Kidney (tissue), 14 donors: ENCODE data around the gene FGF2. TPM values are rescaled to one million over a fixed set of nuclear protein-coding genes. Genes with fewer than 3 reads are reported as not detected.
A peak's percentile ranks its signal among the peaks of the same experiment; 100 is the strongest.

Experiments
- DNase-seq, 5 donors: peaks; one replicate each; pipeline ENCODE4 v3.0.0-alpha.2; 2013 to 2020
- FAIRE-seq: peaks from 2 replicates; lab custom pipeline; 2012; peaks lifted over from hg19 to GRCh38; lab: Jason Lieb, UNC
- H3K27ac ChIP-seq, 2 donors: one replicate each; pipeline ENCODE4 v1.7.0; 2013; ENCODE audit warnings: low read depth in 2 of 2, low read length in 2 of 2, inconsistent platforms in 1 of 2
- H3K27me3 ChIP-seq: one replicate; pipeline ENCODE4 v1.7.1; 2013; ENCODE audit warnings: low read length, inconsistent platforms; ENCODE audit not compliant: control insufficient read depth, insufficient read depth
- H3K36me3 ChIP-seq, 3 donors: one replicate each; pipeline versions ENCODE4 v1.7.0 to v1.7.1; 2013; ENCODE audit warnings: low read length in 3 of 3, control low read depth in 1 of 3, inconsistent platforms in 1 of 3; ENCODE audit not compliant: insufficient read depth in 3 of 3, control insufficient read depth in 2 of 3
- H3K4me1 ChIP-seq, 3 donors: one replicate each; pipeline versions ENCODE4 v1.7.0 to v1.7.1; 2013; ENCODE audit warnings: low read length in 3 of 3, inconsistent platforms in 1 of 3, low read depth in 1 of 3; ENCODE audit not compliant: control insufficient read depth in 2 of 3, insufficient read depth in 2 of 3
- H3K4me3 ChIP-seq, 3 donors: one replicate each; pipeline versions ENCODE4 v1.7.0 to v1.8.1; 2013; ENCODE audit warnings: low read length in 3 of 3, control low read depth in 1 of 3, inconsistent platforms in 1 of 3
- H3K9ac ChIP-seq, 3 donors: one replicate each; pipeline versions ENCODE4 v1.7.0 to v1.7.1; 2013; ENCODE audit warnings: low read length in 3 of 3, control low read depth in 1 of 3, inconsistent platforms in 1 of 3
- H3K9me3 ChIP-seq, 3 donors: one replicate each; pipeline versions ENCODE4 v1.7.0 to v1.7.1; 2013; ENCODE audit warnings: low read length in 3 of 3, control low read depth in 1 of 3, inconsistent platforms in 1 of 3; ENCODE audit not compliant: control insufficient read depth in 2 of 3, insufficient read depth in 1 of 3
- CTCF ChIP-seq: IDR thresholded peaks from 3 replicates; pipeline ENCODE4 v1.5.1; 2012; ENCODE audit warnings: mild to moderate bottlenecking, moderate library complexity, borderline replicate concordance; ENCODE audit not compliant: insufficient read depth; ENCODE audit errors: extremely low read depth
- intact Hi-C: fragments of 100-400 bp; cut with DNase I; formaldehyde crosslinking; loops from one replicate; pipeline ENCODE4 v1.11.1; 2022
- polyA plus RNA-seq: library from polyadenylated mRNA; stranded (reverse); fragments of 350-450 nt; fragmentation: Illumina TruSeq; extraction: RNeasy Lipid Tissue Mini Kit (QIAGEN cat#74804); gene quantifications from one replicate; pipeline ENCODE4 v1.2.3, GENCODE V29; 2014; ENCODE audit warnings: low read depth, low replicate concordance; ENCODE audit not compliant: insufficient read depth
- total RNA-seq: library from RNA; stranded (reverse); fragmentation: NEBNext Ultra II Directional; extraction: Animal tissue kit (Norgen Biotek cat#: 25700); gene quantifications from one replicate; pipeline ENCODE4 v1.2.1, GENCODE V29; 2021
- donor health status: control.
- donor health status: control.
- donor health status: control.
- donor health status: control.
- donor health status: control.
- donor health status: DM: yes; HTN: yes; CAD: no.
- donor health status: Normal renal cell carcinoma (clear cell type).

Gene FGF2
- total and polyA plus RNA-seq, 2 donors from 2014 or later = 2.3 to 16.9 TPM

DNA sequence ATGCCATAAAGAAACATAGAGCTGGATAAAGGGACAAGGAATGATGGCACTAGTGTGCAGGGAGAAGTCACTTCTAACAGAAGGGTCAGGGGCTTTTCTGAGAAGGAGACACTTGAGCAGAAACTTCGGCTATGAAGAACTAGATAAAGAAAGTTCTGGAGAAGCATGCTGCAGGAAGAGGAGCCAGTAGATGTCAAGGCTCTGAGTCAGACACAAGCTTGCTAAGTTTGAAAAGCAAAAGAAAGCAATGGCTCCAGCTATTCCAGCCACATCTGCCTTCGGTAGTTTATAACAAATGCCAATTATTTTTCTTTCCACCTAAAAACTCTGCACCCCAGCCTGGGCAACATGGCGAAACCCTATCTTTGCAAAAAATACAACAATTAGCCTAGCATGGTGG lies 88.3 kb downstream of the FGF2 start:
- no peak overlapping the region for H3K9ac ChIP-seq
- FAIRE-seq = no peak
- H3K4me3 ChIP-seq = no peak overlapping the region
- H3K27ac ChIP-seq = no peak overlapping the region
- H3K4me1 ChIP-seq = no peaks in the 10 kb centered on the region
- no peak for TF ChIP-seq CTCF
- no peak for DNase-seq
- no peaks in the 10 kb centered on the region for H3K27me3 ChIP-seq
- H3K9me3 ChIP-seq = no peaks in the 10 kb centered on the region
- intact Hi-C loops = loop anchor here (10.0 kb wide), 1 partner anchor 160 kb away; no protein-coding TSS in a partner anchor
- H3K36me3 ChIP-seq = peaks cover 0 to 3% (median 0%) of the 10 kb centered on the region in 3 donors

DNA sequence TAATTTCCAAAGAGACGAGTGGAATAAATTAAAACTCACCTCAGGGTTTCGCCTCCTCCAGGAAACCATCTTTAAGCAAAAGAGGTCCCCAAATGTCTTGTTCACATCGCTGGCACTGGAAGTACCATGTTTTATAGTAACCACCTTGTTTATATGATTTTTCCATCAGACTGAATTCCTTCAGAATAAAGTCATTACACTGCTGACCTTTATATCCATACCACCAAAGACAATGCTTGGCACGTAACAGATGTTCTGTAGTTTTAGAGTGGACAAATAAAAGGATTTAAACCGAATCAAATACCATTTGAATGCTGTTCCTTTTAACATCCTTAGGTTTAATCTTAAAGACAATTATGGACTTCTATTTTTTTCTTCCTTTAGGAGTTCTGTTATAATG lies 91.1 kb downstream of the FGF2 start:
- Histone ChIP-seq H3K4me1 (no peaks in the 10 kb centered on the region), H3K9me3 (no peaks in the 10 kb centered on the region), H3K4me3 (no peak overlapping the region), H3K9ac (no peak overlapping the region), H3K27ac (no peak overlapping the region), H3K27me3 (no peaks in the 10 kb centered on the region), H3K36me3 (peaks cover 0 to 3% (median 0%) of the 10 kb centered on the region in 3 donors)
- DNase-seq (no peak), FAIRE-seq (no peak)
- intact Hi-C loops = loop anchor here (10.0 kb wide), 1 partner anchor 163 kb away; no protein-coding TSS in a partner anchor
- TF ChIP-seq CTCF = no peak

GRCh38 chr4:122920473-122920872 lies 93.8 kb downstream of the FGF2 start:
- no peak for TF ChIP-seq CTCF
- no peak overlapping the region for H3K27ac ChIP-seq
- H3K36me3 ChIP-seq = peaks cover 0 to 3% (median 0%) of the 10 kb centered on the region in 3 donors
- intact Hi-C loops = no loop called here
- no peak for DNase-seq
- FAIRE-seq = no peak
- no peak overlapping the region for H3K9ac ChIP-seq
- H3K9me3 ChIP-seq = no peaks in the 10 kb centered on the region
- H3K27me3 ChIP-seq = no peaks in the 10 kb centered on the region
- H3K4me1 ChIP-seq = peaks cover 0 to 6% (median 3%) of the 10 kb centered on the region in 3 donors
- no peak overlapping the region for H3K4me3 ChIP-seq

DNA sequence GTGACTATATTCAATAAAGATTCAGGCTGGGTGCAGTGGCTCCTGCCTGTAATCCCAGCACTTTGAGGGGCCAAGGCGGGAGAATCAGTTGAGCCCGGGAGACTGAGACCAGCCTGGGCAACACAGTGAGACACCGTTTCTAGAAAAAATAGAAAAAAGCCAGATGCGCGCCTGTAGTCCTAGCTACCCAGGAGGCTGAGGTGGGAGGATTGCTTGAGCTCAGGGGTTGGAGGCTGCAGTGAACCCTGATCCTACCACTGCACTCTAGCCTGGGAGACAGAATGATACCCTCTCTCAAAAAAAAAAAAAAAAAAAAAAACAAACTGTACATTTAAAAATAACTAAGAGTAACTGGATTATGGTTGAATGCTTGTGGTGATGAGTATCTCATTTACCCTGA lies 94.7 kb downstream of the FGF2 start:
- H3K9me3 ChIP-seq = no peaks in the 10 kb centered on the region
- H3K27me3 ChIP-seq = no peaks in the 10 kb centered on the region
- peaks cover 0 to 6% (median 3%) of the 10 kb centered on the region in 3 donors for H3K4me1 ChIP-seq
- H3K9ac ChIP-seq = peak overlapping the region in 2 of 3 donors; percentile 84 to 92
- DNase-seq (no peak), FAIRE-seq (no peak)
- H3K36me3 ChIP-seq = peaks cover 0 to 3% (median 0%) of the 10 kb centered on the region in 3 donors
- peak overlapping the region in 1 of 2 donors; percentile 75 for H3K27ac ChIP-seq
- intact Hi-C loops = no loop called here
- TF ChIP-seq CTCF = no peak
- peak overlapping the region; percentile 82 to 95 (median 92) for H3K4me3 ChIP-seq
